Neural crest cell (in vitro differentiated cells): ENCODE measurements around the gene PPP4R4. TPM values are rescaled to one million over a fixed set of nuclear protein-coding genes. Genes with fewer than 3 reads are reported as not detected.
"Not testable (repeated sequence)": the region's sequence is repeated elsewhere in the genome, so short reads cannot be mapped to it uniquely, and the experiment has no call there.

Experiments used
- DNase-seq: peaks from one replicate; pipeline ENCODE4 v3.0.0; 2021; ENCODE audit warnings: low read depth, mixed read lengths, low spot score
- H3K27ac Mint-ChIP-seq: one replicate; pipeline ENCODE4 v1.8.0; 2021; ENCODE audit warnings: mild to moderate bottlenecking, mixed read lengths; ENCODE audit not compliant: unreplicated experiment
- H3K27me3 Mint-ChIP-seq: 2 replicates; pipeline ENCODE4 v1.8.0; 2021; ENCODE audit warnings: low read depth, mild to moderate bottlenecking, mixed read lengths
- H3K36me3 Mint-ChIP-seq: 2 replicates; pipeline ENCODE4 v1.8.0; 2021; ENCODE audit warnings: low read depth, mild to moderate bottlenecking, mixed read lengths
- H3K4me1 Mint-ChIP-seq: 2 replicates; pipeline ENCODE4 v1.8.0; 2021; ENCODE audit warnings: mixed read lengths
- H3K4me3 Mint-ChIP-seq: one replicate; pipeline ENCODE4 v1.8.0; 2021; ENCODE audit warnings: mild to moderate bottlenecking, mixed read lengths
- H3K9me3 Mint-ChIP-seq: 2 replicates; pipeline ENCODE4 v1.8.0; 2021; ENCODE audit warnings: mixed read lengths
- total RNA-seq: library from RNA; stranded (reverse); gene quantifications from 2 replicates; pipeline ENCODE4 v1.2.1, GENCODE V29; 2021
- TF ChIP-seq, protein P1 (sequence below): fragments of 200-600 bp; sonication (generic); conservative IDR thresholded peaks from 2 replicates; pipeline ENCODE4 v1.5.0; 2021; ENCODE audit warnings: antibody characterized with exemption, mild to moderate bottlenecking

Gene PPP4R4
- total RNA-seq, 1 donor from 2014 or later = 1.6 TPM

DNA sequence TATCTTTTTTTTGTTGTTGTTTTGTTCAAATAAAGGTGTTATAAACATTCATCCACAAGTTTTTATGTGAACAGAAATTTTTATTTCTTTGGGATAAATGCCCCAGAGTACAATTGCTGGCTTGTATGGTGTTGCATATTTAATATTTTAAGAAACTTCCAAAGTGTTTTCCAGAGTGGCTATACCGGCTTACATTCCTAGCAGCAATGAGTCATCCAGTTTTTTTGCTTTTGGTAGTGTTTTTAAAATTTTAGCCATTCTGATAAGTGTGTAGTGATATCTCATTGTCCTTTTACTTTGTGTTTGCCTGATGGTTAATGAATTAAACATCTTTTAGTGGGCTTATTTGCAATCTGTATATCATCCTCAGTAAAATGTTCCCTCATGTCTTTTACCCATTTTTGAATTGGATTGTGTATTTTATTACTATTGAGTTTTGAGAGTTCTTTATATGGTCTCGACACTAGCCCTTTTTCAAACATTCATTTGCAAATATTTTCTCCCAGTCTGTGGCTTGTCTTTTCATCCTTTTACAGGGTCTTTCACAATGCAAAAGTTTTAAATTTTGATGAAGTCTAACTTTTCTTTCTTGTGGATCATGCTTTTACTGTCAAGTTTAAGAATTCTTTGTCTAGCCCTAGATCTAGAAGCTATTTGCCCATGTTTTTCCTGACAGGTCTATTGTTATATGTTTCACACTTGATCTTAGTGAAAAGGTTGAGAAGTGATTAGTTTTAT is 29.5 kb downstream of the PPP4R4 start:
- Mint-ChIP-seq H3K4me1 (peaks cover 6% of the 10 kb centered on the region), H3K36me3 (peaks cover 4% of the 10 kb centered on the region), H3K27me3 (no peaks in the 10 kb centered on the region), H3K4me3 (no peak overlapping the region), H3K9me3 (peaks cover 11% of the 10 kb centered on the region), H3K27ac (no peak overlapping the region)
- TF ChIP-seq, protein P1, sequence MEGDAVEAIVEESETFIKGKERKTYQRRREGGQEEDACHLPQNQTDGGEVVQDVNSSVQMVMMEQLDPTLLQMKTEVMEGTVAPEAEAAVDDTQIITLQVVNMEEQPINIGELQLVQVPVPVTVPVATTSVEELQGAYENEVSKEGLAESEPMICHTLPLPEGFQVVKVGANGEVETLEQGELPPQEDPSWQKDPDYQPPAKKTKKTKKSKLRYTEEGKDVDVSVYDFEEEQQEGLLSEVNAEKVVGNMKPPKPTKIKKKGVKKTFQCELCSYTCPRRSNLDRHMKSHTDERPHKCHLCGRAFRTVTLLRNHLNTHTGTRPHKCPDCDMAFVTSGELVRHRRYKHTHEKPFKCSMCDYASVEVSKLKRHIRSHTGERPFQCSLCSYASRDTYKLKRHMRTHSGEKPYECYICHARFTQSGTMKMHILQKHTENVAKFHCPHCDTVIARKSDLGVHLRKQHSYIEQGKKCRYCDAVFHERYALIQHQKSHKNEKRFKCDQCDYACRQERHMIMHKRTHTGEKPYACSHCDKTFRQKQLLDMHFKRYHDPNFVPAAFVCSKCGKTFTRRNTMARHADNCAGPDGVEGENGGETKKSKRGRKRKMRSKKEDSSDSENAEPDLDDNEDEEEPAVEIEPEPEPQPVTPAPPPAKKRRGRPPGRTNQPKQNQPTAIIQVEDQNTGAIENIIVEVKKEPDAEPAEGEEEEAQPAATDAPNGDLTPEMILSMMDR = no peak
- DNase-seq = no peak

DNA sequence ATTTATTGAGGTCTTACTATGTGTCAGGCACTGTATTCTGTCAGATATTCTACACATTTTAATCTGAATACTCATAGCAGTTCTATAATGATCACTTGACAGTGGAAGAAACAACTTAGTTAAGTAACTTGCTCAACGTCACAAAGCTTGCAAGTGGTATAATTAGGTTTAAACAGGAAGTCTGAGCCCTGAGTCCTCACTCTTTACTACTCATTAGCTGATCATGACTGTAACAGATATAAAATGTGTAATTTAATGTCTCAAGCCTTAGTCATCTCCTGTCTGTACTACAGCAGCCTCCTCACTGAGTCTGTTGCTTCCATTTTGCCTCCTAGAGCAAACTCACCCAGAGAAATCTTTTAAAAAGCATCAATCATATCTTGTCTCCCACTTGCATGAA is 38.9 kb downstream of the PPP4R4 start:
- no peaks in the 10 kb centered on the region for H3K36me3 Mint-ChIP-seq
- H3K27me3 Mint-ChIP-seq = peaks cover 2% of the 10 kb centered on the region
- peaks cover 8% of the 10 kb centered on the region for H3K9me3 Mint-ChIP-seq
- DNase-seq = no peak
- H3K4me3 Mint-ChIP-seq = no peak overlapping the region
- H3K4me1 Mint-ChIP-seq = no peaks in the 10 kb centered on the region
- TF ChIP-seq, protein P1 = no peak
- H3K27ac Mint-ChIP-seq = no peak overlapping the region

DNA sequence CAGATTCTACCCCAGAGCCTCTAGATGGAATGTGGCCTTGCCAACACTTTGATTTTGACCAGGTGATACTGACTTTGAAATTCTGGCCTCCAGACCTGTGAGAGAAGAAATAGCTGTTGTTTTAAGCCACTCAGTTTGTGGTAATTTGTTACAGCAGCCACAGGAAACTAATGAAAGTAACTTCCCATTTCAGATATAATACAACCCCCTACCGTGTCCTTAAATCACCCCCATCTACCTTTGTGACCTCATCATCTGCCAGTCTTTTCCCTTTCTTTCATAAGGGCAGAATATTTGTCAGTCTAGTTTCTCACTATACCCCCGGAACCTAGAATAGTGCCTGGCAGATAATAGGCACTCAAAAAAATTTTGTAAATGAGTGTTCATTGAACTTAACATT is 39.6 kb downstream of the PPP4R4 start:
- Mint-ChIP-seq H3K36me3 (no peaks in the 10 kb centered on the region), H3K4me1 (no peaks in the 10 kb centered on the region), H3K27me3 (peaks cover 2% of the 10 kb centered on the region), H3K4me3 (no peak overlapping the region), H3K9me3 (peaks cover 8% of the 10 kb centered on the region), H3K27ac (no peak overlapping the region)
- no peak for DNase-seq
- TF ChIP-seq, protein P1 = no peak

DNA sequence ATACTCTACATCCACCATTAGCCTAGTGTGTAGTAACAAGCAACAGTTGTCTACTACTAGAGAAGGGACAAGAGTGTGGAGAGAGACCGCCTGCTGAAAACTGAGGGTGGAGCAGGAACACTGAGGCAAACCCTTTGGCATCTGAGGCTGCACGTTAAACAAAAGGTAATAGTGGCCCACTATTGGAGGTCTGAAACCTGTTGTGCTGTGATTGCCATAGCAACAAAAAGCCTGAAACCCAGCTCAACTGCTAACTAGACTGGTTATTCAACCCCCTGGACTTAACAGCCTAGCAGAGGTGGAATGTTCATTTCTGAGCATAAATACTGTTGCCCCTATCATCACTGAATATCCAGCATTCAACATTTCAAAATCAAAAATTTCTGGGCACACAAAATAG is 43.0 kb downstream of the PPP4R4 start:
- no peak for DNase-seq
- Mint-ChIP-seq H3K36me3 (peaks cover 2% of the 10 kb centered on the region), H3K27ac (no peak overlapping the region), H3K27me3 (no peaks in the 10 kb centered on the region), H3K9me3 (peaks cover 13% of the 10 kb centered on the region), H3K4me1 (no peaks in the 10 kb centered on the region), H3K4me3 (no peak overlapping the region)
- TF ChIP-seq, protein P1 = no peak

DNA sequence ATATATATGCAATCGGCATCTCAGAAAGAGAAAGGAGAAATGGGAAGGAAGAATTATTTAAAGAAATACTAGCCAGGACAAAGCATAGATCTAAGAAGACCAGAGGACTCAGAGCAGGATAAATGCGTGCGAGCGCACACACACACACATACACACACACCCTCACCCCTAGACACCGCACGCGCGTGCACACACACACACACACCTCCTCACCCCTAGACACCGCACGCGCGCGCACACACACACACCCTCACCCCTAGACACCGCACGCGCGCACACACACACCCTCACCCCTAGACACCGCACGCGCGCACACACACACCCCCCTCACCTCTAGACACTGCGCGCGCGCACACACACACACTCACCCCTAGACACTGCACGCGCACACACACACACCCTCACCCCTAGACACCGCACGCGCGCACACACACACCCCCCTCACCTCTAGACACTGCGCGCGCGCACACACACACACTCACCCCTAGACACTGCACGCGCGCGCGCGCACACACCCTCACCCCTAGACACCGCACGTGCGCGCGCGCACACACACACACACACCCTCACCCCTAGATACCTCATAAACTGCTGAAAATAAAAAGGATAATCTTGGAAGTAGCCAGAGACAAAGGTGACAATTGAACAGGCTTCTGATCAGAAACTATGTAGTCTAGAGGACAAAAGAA is 44.2 kb downstream of the PPP4R4 start:
- not testable (repeated sequence) for DNase-seq, H3K4me3 Mint-ChIP-seq, H3K4me1 Mint-ChIP-seq, H3K27me3 Mint-ChIP-seq, H3K36me3 Mint-ChIP-seq, H3K27ac Mint-ChIP-seq
- peaks cover 14% of the 10 kb centered on the region for H3K9me3 Mint-ChIP-seq

DNA sequence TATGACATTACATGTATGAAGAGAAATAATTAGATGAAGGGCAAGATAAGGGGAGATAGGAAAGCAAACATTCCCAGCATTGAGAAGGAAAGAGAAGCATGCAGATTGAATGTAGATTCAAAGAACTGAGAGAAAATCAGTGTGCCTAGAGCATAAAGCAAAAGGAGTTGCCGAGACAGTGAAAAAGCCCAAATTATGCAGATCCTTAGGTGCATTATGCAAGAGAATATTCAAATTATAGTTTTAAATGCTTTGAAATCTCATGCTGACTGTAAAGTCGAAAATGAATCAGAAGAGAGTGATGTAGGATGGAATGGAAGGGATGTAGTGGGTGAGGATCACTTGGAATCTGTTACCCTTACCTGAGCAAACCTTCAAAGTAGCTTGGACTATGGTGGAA is 49.9 kb downstream of the PPP4R4 start:
- DNase-seq = no peak
- Mint-ChIP-seq H3K4me1 (no peaks in the 10 kb centered on the region), H3K36me3 (peaks cover 2% of the 10 kb centered on the region), H3K9me3 (peaks cover 8% of the 10 kb centered on the region), H3K4me3 (no peak overlapping the region), H3K27me3 (no peaks in the 10 kb centered on the region), H3K27ac (no peak overlapping the region)
- TF ChIP-seq, protein P1 = no peak
